ENCODE data around the gene TES. TPM values are rescaled to one million over a fixed set of nuclear protein-coding genes. Genes with fewer than 3 reads are reported as not detected.
"Not testable (repeated sequence)": the region's sequence is repeated elsewhere in the genome, so short reads cannot be mapped to it uniquely, and the experiment has no call there.

TES gene
- total RNA-seq, 2 donors from 2014 or later, result 17.1 to 29.8 TPM

DNA sequence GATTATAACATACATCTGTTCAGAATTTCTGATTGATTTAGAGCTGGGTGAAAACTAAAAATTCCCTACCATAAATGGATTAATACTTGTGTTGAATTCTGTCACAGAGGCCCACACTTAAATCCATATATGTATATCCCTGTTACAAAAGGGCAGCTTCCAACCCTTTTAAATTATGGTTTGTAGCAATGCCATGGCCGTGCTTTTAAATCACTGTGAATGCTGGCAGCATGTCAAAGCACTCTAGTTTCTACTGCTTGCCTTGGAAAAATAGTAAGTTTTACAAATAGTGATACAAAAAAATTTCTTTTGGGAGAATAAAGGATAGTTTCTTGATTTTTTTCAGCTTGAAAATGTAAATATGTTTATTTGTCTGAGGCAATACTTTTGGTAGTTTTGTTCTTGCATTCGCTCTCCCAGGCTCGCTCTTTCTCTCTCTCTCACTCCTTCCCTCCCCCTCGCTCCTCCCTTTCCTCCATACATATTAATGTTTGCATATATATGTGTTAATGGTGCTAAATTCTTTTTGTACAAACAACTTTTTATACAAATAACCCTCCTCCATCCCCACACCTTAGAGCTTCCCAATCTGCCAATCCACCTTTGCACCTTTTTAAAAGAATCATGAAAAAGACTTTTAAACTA, 29.8 kb downstream of the TES start:
- intact Hi-C loops (cut with DNase I), result no loop called here
- ATAC-seq, result no peak
- Histone ChIP-seq H3K4me1 (peaks cover 9% of the 10 kb centered on the region), H3K9me3 (peaks cover 0 to 11% (median 0%) of the 10 kb centered on the region in 3 donors), H3K36me3 (replicated peaks in 1 of 2; ENCODE audit: insufficient read depth in 1 of 2, low read depth in 2 of 2) (no peaks in the 10 kb centered on the region), H3K4me3 (no peak overlapping the region), H3K27ac (no peak overlapping the region), H3K27me3 (no peaks in the 10 kb centered on the region)
- no peak for DNase-seq
- WGBS, 2 donors, result 69 to 86% methylated on average over 4 of the region's 4 CpGs
- no peak for TF ChIP-seq POLR2A (IDR thresholded peaks at IDR 0.05)
- TF ChIP-seq, protein P1, sequence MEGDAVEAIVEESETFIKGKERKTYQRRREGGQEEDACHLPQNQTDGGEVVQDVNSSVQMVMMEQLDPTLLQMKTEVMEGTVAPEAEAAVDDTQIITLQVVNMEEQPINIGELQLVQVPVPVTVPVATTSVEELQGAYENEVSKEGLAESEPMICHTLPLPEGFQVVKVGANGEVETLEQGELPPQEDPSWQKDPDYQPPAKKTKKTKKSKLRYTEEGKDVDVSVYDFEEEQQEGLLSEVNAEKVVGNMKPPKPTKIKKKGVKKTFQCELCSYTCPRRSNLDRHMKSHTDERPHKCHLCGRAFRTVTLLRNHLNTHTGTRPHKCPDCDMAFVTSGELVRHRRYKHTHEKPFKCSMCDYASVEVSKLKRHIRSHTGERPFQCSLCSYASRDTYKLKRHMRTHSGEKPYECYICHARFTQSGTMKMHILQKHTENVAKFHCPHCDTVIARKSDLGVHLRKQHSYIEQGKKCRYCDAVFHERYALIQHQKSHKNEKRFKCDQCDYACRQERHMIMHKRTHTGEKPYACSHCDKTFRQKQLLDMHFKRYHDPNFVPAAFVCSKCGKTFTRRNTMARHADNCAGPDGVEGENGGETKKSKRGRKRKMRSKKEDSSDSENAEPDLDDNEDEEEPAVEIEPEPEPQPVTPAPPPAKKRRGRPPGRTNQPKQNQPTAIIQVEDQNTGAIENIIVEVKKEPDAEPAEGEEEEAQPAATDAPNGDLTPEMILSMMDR (IDR thresholded peaks at IDR 0.05), result no peak

DNA sequence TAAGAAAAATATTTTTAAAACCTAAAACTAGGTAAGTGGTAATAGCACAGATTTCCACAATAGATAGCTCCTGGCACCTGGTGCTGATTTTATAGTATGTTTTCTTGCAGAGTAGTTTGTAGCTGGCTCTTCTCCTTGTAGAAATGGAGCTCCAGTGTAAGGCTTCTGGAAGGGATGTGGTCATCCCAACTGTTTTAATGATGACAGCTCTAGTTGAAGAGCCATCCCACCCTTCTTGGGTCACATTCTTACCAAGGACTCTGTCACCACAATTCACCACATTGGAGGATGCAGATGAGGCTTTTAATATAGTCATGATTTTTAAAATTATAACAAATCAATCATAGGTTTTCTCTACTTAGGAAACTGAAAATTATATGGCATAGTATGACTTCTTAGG, 31.0 kb downstream of the TES start:
- intact Hi-C loops (cut with DNase I), result no loop called here
- H3K4me1 ChIP-seq, result peaks cover 9% of the 10 kb centered on the region
- TF ChIP-seq, protein P1 (IDR thresholded peaks at IDR 0.05), result no peak
- no peak for TF ChIP-seq POLR2A (IDR thresholded peaks at IDR 0.05)

DNA sequence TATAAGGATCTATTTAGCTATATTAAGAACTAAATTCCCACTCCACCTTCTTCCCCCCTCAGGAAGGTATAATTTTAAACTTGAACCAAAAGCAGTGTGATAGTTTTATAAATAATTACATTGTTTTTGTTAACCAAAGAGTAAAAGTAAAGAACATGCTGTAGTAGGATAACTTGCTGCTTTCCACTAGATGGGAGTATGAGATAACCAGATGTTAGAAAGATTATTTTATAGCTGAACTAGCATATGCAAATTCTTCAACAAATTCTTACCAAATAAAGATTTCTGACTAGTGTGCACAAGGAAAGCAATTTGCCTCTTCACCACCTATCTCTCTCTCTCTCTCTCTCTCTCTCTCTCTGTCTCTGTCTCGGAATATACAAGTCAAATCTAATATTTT, 31.8 kb downstream of the TES start:
- no peaks in the 10 kb centered on the region for H3K36me3 ChIP-seq (replicated peaks in 1 of 2; ENCODE audit: insufficient read depth in 1 of 2, low read depth in 2 of 2)
- H3K9me3 ChIP-seq, result peaks cover 0 to 11% (median 0%) of the 10 kb centered on the region in 3 donors
- intact Hi-C loops (cut with DNase I), result no loop called here
- no peak for TF ChIP-seq POLR2A (IDR thresholded peaks at IDR 0.05)
- TF ChIP-seq, protein P1 (IDR thresholded peaks at IDR 0.05), result no peak
- ATAC-seq, result no peak
- no peak overlapping the region for H3K4me3 ChIP-seq
- peaks cover 9% of the 10 kb centered on the region for H3K4me1 ChIP-seq
- H3K27ac ChIP-seq, result no peak overlapping the region
- no peaks in the 10 kb centered on the region for H3K27me3 ChIP-seq
- DNase-seq, result no peak
- 92 to 93% methylated on average over 1 of the region's 1 CpG for WGBS, 2 donors

More for the DNA sequence above, 31.0 kb downstream of the TES start:
- ATAC-seq (no peak), DNase-seq (no peak)
- Histone ChIP-seq H3K36me3 (replicated peaks in 1 of 2; ENCODE audit: insufficient read depth in 1 of 2, low read depth in 2 of 2) (no peaks in the 10 kb centered on the region), H3K27ac (no peak overlapping the region), H3K4me3 (no peak overlapping the region), H3K27me3 (no peaks in the 10 kb centered on the region), H3K9me3 (peaks cover 0 to 11% (median 0%) of the 10 kb centered on the region in 3 donors)

DNA sequence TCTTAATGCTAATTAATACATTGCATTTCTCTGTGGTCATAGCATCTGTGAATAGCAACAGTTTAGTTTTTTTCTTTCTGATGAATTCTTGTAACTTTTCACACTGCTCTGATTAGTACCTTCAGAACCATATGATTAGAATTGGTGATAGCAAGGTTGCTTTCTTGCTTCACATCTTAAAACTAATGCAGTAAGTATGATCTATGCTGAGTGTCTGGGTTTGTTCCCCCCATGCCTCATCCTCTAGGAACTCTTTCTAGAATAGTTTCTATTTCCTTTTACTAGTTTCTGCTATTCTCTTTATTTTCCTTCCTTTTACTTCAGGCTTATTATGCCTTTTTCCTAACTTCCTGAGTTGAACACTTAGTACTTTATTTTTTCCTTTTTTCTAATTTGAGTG, 32.4 kb downstream of the TES start:
- peaks cover 9% of the 10 kb centered on the region for H3K4me1 ChIP-seq
- intact Hi-C loops (cut with DNase I), result no loop called here
- H3K27me3 ChIP-seq, result no peaks in the 10 kb centered on the region
- H3K9me3 ChIP-seq, result peaks cover 0 to 11% (median 0%) of the 10 kb centered on the region in 3 donors
- DNase-seq, result no peak
- no peak overlapping the region for H3K4me3 ChIP-seq
- no peaks in the 10 kb centered on the region for H3K36me3 ChIP-seq (replicated peaks in 1 of 2; ENCODE audit: insufficient read depth in 1 of 2, low read depth in 2 of 2)
- TF ChIP-seq, protein P1 (IDR thresholded peaks at IDR 0.05), result no peak
- no peak for TF ChIP-seq POLR2A (IDR thresholded peaks at IDR 0.05)
- no peak for ATAC-seq
- no peak overlapping the region for H3K27ac ChIP-seq

DNA sequence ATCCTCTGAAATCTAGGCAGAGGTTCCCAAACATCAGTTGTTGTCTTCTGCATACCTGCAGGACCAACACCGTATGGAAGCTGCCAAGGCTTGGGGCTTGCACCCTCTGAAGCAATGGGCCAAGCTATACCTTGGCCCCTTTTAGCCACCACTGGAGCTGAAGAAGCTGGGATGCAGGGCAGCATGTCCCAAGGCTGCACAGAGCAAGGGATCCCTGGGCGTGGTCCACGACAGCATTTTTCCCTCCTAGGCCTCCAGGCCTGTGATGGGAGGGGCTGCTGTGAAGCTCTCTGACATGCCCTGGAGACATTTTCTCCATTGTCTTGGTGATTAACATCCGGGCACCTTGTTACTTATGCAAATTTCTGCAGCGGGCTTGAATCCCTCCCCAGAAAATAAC, 34.5 kb downstream of the TES start:
- H3K4me1 ChIP-seq; intact Hi-C loops (cut with DNase I); H3K27me3 ChIP-seq; ATAC-seq; H3K36me3 ChIP-seq (replicated peaks in 1 of 2; ENCODE audit: insufficient read depth in 1 of 2, low read depth in 2 of 2); H3K27ac ChIP-seq; DNase-seq; H3K4me3 ChIP-seq: not testable (repeated sequence)
- whole genome bisulfite sequencing, 2 donors, result 93 to 98% methylated on average over 3 to 5 of the region's 5 CpGs
- H3K9me3 ChIP-seq, result peaks cover 0 to 11% (median 0%) of the 10 kb centered on the region in 3 donors

Measured in body of pancreas (tissue), 4 donors.